Cerebellar cortex (tissue), 1 donor: ENCODE measurements around the gene KLHL25.

Source experiments
- DNase-seq: peaks from one replicate; pipeline ENCODE4 v3.0.0-alpha.2; 2015; ENCODE audit warnings: low spot score

Gene KLHL25

DNA sequence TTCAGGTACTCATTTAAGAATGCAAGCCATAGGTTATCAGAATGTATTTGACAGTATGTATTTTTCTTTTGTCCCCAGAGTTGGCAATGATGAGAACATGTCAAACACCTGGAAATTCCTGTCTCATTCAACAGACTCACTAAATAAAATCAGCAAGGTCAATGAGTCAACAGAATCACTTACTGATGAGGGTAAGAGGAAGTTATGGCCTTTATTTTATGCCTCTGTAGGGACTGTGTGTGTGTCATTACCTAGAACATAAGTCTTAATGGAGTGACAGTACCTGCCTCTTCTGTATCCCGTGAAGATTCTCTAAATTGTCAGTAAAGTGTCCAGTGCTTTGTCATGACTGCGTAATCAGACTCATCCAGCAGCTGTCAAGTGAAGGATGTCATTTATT, 77.5 kb downstream of the KLHL25 start:
- no peak for DNase-seq

DNA sequence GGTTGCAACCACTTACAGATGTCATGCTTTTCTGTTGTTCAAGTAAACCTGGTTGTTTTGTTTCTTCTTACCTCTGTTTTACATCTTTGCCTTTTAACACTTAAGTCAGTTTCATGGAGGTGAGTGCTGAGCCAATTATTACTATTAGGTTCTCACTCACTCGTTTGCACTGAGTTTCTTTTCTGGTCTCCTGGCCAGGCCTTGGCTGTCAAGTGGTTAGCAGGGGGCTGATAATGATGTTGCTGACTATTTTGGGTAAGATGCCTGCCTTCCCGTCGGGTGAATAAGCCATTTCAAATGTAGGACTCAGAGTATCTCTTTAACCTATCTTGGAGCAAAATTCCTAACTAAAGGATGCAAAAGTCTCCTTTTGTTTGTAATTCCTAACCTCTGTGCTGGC, 78.5 kb downstream of the KLHL25 start:
- no peak for DNase-seq

DNA sequence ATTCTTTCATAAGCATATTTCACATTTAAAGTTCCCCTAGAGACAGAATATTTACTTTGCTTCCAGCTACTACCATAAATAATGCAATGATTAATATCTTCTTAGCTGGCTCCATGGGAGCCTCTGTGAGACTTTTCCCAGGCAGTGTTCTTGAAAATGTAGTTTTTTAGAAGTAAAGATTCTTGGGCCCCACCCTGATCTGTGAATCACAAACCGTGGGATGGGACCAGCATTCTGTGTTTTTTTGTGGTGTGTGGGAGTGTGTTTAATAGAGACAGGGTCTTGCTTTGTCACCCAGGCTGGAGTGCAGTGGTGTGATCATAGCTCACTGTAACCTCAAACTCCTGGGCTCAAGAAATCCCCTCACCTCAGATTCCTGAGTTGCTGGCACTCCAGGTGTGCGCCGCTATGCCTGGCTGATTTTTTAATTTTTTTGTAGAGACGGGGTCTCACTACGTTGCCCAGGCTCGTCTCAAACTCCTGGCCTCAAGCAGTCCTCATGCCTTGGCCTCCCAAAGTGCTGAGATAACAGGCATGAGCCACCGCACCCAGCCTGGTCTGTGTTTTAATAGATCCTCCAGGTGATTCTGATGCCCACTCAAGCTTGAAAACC, 83.0 kb downstream of the KLHL25 start:
- DNase-seq: no peak

DNA sequence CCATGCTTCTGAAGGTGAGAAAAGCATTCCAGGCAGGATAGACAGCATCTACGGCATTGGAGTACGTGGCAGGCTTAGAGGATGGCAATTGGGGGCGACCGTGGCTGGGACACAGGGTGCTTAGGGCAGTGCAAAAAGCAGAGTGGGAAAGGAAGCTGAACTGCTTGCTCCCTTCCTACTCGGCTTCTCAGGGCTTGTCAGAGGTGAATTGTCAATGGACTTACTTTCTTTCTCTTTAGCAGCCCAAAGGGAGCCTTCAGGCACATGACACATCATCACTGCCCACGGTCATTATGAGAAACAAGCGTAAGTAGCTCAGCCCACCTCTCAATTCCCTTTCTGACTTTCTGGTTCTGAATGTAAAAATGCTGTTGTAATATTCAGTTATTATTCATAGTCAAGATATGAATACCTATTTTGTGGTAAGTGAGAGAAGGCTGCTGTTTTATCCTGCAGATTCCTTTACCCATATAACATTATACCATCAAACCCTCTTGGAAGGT, 84.3 kb downstream of the KLHL25 start:
- no peak for DNase-seq
